ENCODE measurements around the gene TRPT1. TPM values are rescaled to one million over a fixed set of nuclear protein-coding genes. Genes with fewer than 3 reads are reported as not detected.

The TRPT1 gene
- total RNA-seq, 2 experiments from 2014 or later = 45.0 to 47.8 TPM

GRCh38 chr11:64237484-64237951, 11.5 kb upstream of the TRPT1 start:
- Mint-ChIP-seq H3K9me3 (no peaks in the 10 kb centered on the region), H3K27me3 (no peaks in the 10 kb centered on the region), H3K4me3 (no peak overlapping the region), H3K4me1 (peaks cover 28% of the 10 kb centered on the region), H3K36me3 (peaks cover 17% of the 10 kb centered on the region), H3K27ac (peak overlapping the region; percentile 32)
- DNase-seq = no peak
- ATAC-seq (ENCODE audit: low read depth) = no peak
- POLR2A ChIA-PET = interaction anchor here (3.5 to 26.2 kb wide), 2 partner anchors 11 to 28 kb away, joined by 11 to 419 read pairs; partner anchors contain the start of genes FERMT3, NUDT22 and TRPT1

- DNase-seq = no peak
- H3K9me3 Mint-ChIP-seq = no peaks in the 10 kb centered on the region
- H3K27ac Mint-ChIP-seq = peak overlapping the region; percentile 83
- POLR2A ChIA-PET = interaction anchor here (0.7 to 26.2 kb wide), 5 partner anchors 9 to 58 kb away, joined by 5 to 419 read pairs (median 11); partner anchors contain the start of genes FERMT3, NUDT22 and TRPT1
- no peak for ATAC-seq (ENCODE audit: low read depth)
- H3K27me3 Mint-ChIP-seq = no peaks in the 10 kb centered on the region
- H3K36me3 Mint-ChIP-seq = peaks cover 18% of the 10 kb centered on the region
- peaks cover 34% of the 10 kb centered on the region for H3K4me1 Mint-ChIP-seq
- peak overlapping the region; percentile 93 for H3K4me3 Mint-ChIP-seq
Measured at GRCh38 chr11:64235437-64236161, 9.6 kb upstream of the TRPT1 start.

GRCh38 chr11:64234647-64235379, 8.8 kb upstream of the TRPT1 start:
- POLR2A ChIA-PET = interaction anchor here (1.9 to 26.2 kb wide), 4 partner anchors 8 to 25 kb away, joined by 5 to 419 read pairs (median 11); partner anchors contain the start of genes FERMT3, NUDT22 and TRPT1
- peak; percentile 43 for ATAC-seq (ENCODE audit: low read depth)
- Mint-ChIP-seq H3K27me3 (no peaks in the 10 kb centered on the region), H3K27ac (peak overlapping the region; percentile 83), H3K4me3 (peak overlapping the region; percentile 93), H3K4me1 (peaks cover 29% of the 10 kb centered on the region), H3K9me3 (no peaks in the 10 kb centered on the region), H3K36me3 (peaks cover 17% of the 10 kb centered on the region)
- peak; percentile 75 for DNase-seq

- peaks cover 16% of the 10 kb centered on the region for H3K36me3 Mint-ChIP-seq
- peak; percentile 85 for DNase-seq
- H3K9me3 Mint-ChIP-seq = no peaks in the 10 kb centered on the region
- ATAC-seq (ENCODE audit: low read depth) = peak; percentile 42
- POLR2A ChIA-PET = interaction anchor here (2.2 to 26.2 kb wide), 4 partner anchors 7 to 24 kb away, joined by 11 to 419 read pairs (median 19); partner anchors contain the start of genes FERMT3, NUDT22, PPP1R14B and TRPT1
- peak within 1 kb of the TSS; percentile 93 for H3K4me3 Mint-ChIP-seq
- no peaks in the 10 kb centered on the region for H3K27me3 Mint-ChIP-seq
- H3K27ac Mint-ChIP-seq = peak within 1 kb of the TSS; percentile 83
- H3K4me1 Mint-ChIP-seq = peaks cover 31% of the 10 kb centered on the region
Measured at GRCh38 chr11:64233913-64234586, 8.1 kb upstream of the TRPT1 start, which contains the start of gene VEGFB. Gene VEGFB (plus strand): TSS chr11:64234584. CDS start chr11:64234834, 250 bp downstream.

- DNase-seq (no peak), ATAC-seq (ENCODE audit: low read depth) (no peak)
- H3K9me3 Mint-ChIP-seq = no peaks in the 10 kb centered on the region
- no peaks in the 10 kb centered on the region for H3K27me3 Mint-ChIP-seq
- peak overlapping the region; percentile 45 for H3K27ac Mint-ChIP-seq
- peak overlapping the region; percentile 39 for H3K4me3 Mint-ChIP-seq
- peaks cover 11% of the 10 kb centered on the region for H3K36me3 Mint-ChIP-seq
- H3K4me1 Mint-ChIP-seq = peaks cover 33% of the 10 kb centered on the region
- POLR2A ChIA-PET = interaction anchor here (1.1 to 26.2 kb wide), 7 partner anchors 11 to 85 kb away, joined by 3 to 419 read pairs (median 6); partner anchors contain the start of genes FERMT3, PPP1R14B and PRDX5
Measured at GRCh38 chr11:64232967-64233315, 7.0 kb upstream of the TRPT1 start.

GRCh38 chr11:64232182-64232966, 6.4 kb upstream of the TRPT1 start:
- DNase-seq = no peak
- Mint-ChIP-seq H3K27me3 (no peaks in the 10 kb centered on the region), H3K36me3 (peaks cover 11% of the 10 kb centered on the region), H3K9me3 (no peaks in the 10 kb centered on the region), H3K4me1 (peaks cover 39% of the 10 kb centered on the region), H3K4me3 (peak overlapping the region; percentile 93), H3K27ac (peak overlapping the region; percentile 48)
- ATAC-seq (ENCODE audit: low read depth) = no peak
- POLR2A ChIA-PET = interaction anchor here (1.0 to 26.2 kb wide), 9 partner anchors 7 to 85 kb away, joined by 3 to 419 read pairs (median 6); partner anchors contain the start of genes FERMT3, PPP1R14B and PRDX5

GRCh38 chr11:64231546-64231945, 5.6 kb upstream of the TRPT1 start:
- Mint-ChIP-seq H3K9me3 (no peaks in the 10 kb centered on the region), H3K36me3 (peaks cover 6% of the 10 kb centered on the region), H3K27me3 (no peaks in the 10 kb centered on the region), H3K4me1 (peaks cover 39% of the 10 kb centered on the region), H3K4me3 (peak overlapping the region; percentile 93), H3K27ac (peak overlapping the region; percentile 48)
- DNase-seq = no peak
- no peak for ATAC-seq (ENCODE audit: low read depth)
- POLR2A ChIA-PET = interaction anchor here (1.0 to 26.2 kb wide), 7 partner anchors 8 to 67 kb away, joined by 3 to 419 read pairs (median 10); partner anchors contain the start of genes FERMT3 and PPP1R14B

- peak overlapping the region; percentile 93 for H3K4me3 Mint-ChIP-seq
- DNase-seq (no peak), ATAC-seq (ENCODE audit: low read depth) (no peak)
- POLR2A ChIA-PET = interaction anchor here (0.7 to 26.2 kb wide), 8 partner anchors 9 to 1349 kb away, joined by 3 to 419 read pairs (median 8); partner anchors contain the start of genes FERMT3 and PPP1R14B
- H3K4me1 Mint-ChIP-seq = peaks cover 39% of the 10 kb centered on the region
- peaks cover 6% of the 10 kb centered on the region for H3K36me3 Mint-ChIP-seq
- H3K9me3 Mint-ChIP-seq = no peaks in the 10 kb centered on the region
- peak overlapping the region; percentile 96 for H3K27ac Mint-ChIP-seq
- no peaks in the 10 kb centered on the region for H3K27me3 Mint-ChIP-seq
Measured at GRCh38 chr11:64230985-64231365, 5.0 kb upstream of the TRPT1 start.

- ATAC-seq (ENCODE audit: low read depth) = peak; percentile 50
- peak within 1 kb of the TSS; percentile 93 for H3K4me3 Mint-ChIP-seq
- peak; percentile 91 for DNase-seq
- no peaks in the 10 kb centered on the region for H3K9me3 Mint-ChIP-seq
- POLR2A ChIA-PET = interaction anchor here (0.7 to 26.2 kb wide), 13 partner anchors 8 to 1372 kb away, joined by 3 to 419 read pairs (median 4); partner anchors contain the start of genes FERMT3, FKBP2, PPP1R14B and STIP1
- H3K27ac Mint-ChIP-seq = peak within 1 kb of the TSS; percentile 96
- no peaks in the 10 kb centered on the region for H3K27me3 Mint-ChIP-seq
- peaks cover 38% of the 10 kb centered on the region for H3K4me1 Mint-ChIP-seq
- H3K36me3 Mint-ChIP-seq = peaks cover 4% of the 10 kb centered on the region
Measured at GRCh38 chr11:64230171-64230984, 4.4 kb upstream of the TRPT1 start, which contains the start of gene DNAJC4. Gene DNAJC4 (plus strand): TSS chr11:64230548. CDS start chr11:64230855, 307 bp downstream.

- DNase-seq (no peak), ATAC-seq (ENCODE audit: low read depth) (no peak)
- Mint-ChIP-seq H3K4me1 (peaks cover 41% of the 10 kb centered on the region), H3K27ac (peak overlapping the region; percentile 96), H3K4me3 (peak overlapping the region; percentile 93), H3K27me3 (no peaks in the 10 kb centered on the region), H3K36me3 (peaks cover 3% of the 10 kb centered on the region), H3K9me3 (no peaks in the 10 kb centered on the region)
- POLR2A ChIA-PET = interaction anchor here (0.6 to 26.2 kb wide), 9 partner anchors 9 to 1371 kb away, joined by 3 to 419 read pairs (median 3); partner anchors contain the start of genes FERMT3, FKBP2, PPP1R14B and STIP1
Measured at GRCh38 chr11:64229744-64230170, 3.8 kb upstream of the TRPT1 start.

Measured in activated naive CD8-positive, alpha-beta T cell treated with anti-CD3 and anti-CD28 coated beads, Interleukin-2, amount 10 ng/mL, durations not matched to agents 7 days and 5 days (primary cell).